H1 (cell line): Measurements from ENCODE around the gene STPG1. TPM values are rescaled to one million over a fixed set of nuclear protein-coding genes. Genes with fewer than 3 reads are reported as not detected.

Source experiments
- BCL11A ChIP-seq, 2 experiments: IDR thresholded peaks; one replicate each; pipeline ENCODE4 v1.6.1; 2011; ENCODE audit warnings: low read depth in 2 of 2, low read length in 2 of 2, mild to moderate bottlenecking in 2 of 2
- CBX5 ChIP-seq: fragments of 300-800, 300-1000 bp; sonication (generic); IDR thresholded peaks from 2 replicates; pipeline ENCODE4 v1.7.1; 2016; ENCODE audit warnings: antibody characterized with exemption, low read length, low read depth
- CREB1 ChIP-seq: IDR thresholded peaks from 2 replicates; pipeline ENCODE4 v1.6.1; 2012; ENCODE audit warnings: inconsistent platforms
- RAD21 ChIP-seq, 2 experiments: IDR thresholded peaks in 1 of 2; conservative IDR thresholded peaks in 1 of 2; 2 replicates each; pipeline ENCODE4 v1.6.1; 2011; ENCODE audit warnings: low read depth in 2 of 2, low read length in 2 of 2, improper control_type of control experiment in 1 of 2, inconsistent platforms in 1 of 2, mild to moderate bottlenecking in 1 of 2, moderate library complexity in 1 of 2
- RNF2 ChIP-seq: fragments of 200-900, 300-1000 bp; sonication (generic); IDR thresholded peaks from 2 replicates; pipeline ENCODE4 v1.7.1; 2016; ENCODE audit warnings: borderline replicate concordance, low read depth, mild to moderate bottlenecking, antibody characterized with exemption, low read length; ENCODE audit not compliant: poor library complexity, severe bottlenecking; ENCODE audit errors: missing control alignments
- polyA plus RNA-seq, 7 experiments: library from polyadenylated mRNA; depleted of rRNA in 3 of 7; stranded (reverse) in 5 of 7; unstranded in 2 of 7; fragments of >200 nt in 5 of 7; fragments of 200-250 nt in 2 of 7; gene quantifications; 1 replicate in 5 of 7; 2 replicates in 1 of 7; 4 replicates in 1 of 7; pipeline versions ENCODE4 v1.2.1 to v1.2.3, GENCODE V29; 2011 to 2013; ENCODE audit warnings: missing spikeins in 2 of 7, mixed read lengths in 2 of 7
- total RNA-seq: library from RNA; stranded (reverse); fragmentation: NEBNext Ultra II Directional; extraction: Animal tissue kit (Norgen Biotek cat#: 25700); gene quantifications from 2 replicates; pipeline ENCODE4 v1.2.1, GENCODE V29; 2021

Gene STPG1
- total and polyA plus RNA-seq, 2 of the 8 experiments (the other 6 are each of a cell fraction or from before 2014, with no cell fraction given): 10.3 to 11.2 TPM

GRCh38 chr1:24345334-24345733 lies 68.2 kb downstream of the STPG1 start (continued):
- no peak for TF ChIP-seq RAD21 (IDR thresholded peaks at IDR 0.05 in 1 of 2, conservative IDR thresholded peaks at IDR 0.05 in 1 of 2; ENCODE audit: low read depth in 2 of 2, low read length in 2 of 2)
- TF ChIP-seq CBX5: no peak
- no peak for TF ChIP-seq BCL11A (IDR thresholded peaks at IDR 0.05; ENCODE audit: low read depth in 2 of 2, low read length in 2 of 2)
- TF ChIP-seq RNF2: no peak
- no peak for TF ChIP-seq CREB1
- TF ChIP-seq, all 59 proteins: peak for 0
